Smooth muscle cell (in vitro differentiated cells): ENCODE measurements around the gene RAB6A. TPM values are rescaled to one million over a fixed set of nuclear protein-coding genes. Genes with fewer than 3 reads are reported as not detected.

Source experiments
- DNase-seq: peaks from one replicate; lab custom pipeline; 2025; ENCODE audit not compliant: unreplicated experiment; lab: John Stamatoyannopoulos, UW
- H2AFZ ChIP-seq: fragments of 200-600 bp; sonication (generic); 2 replicates; pipeline ENCODE4 v1.6.0; 2016; ENCODE audit warnings: antibody characterized with exemption, low read depth, mild to moderate bottlenecking
- H3F3A ChIP-seq: fragments of 200-600 bp; sonication (generic); 2 replicates; pipeline ENCODE4 v1.6.0; 2017; ENCODE audit warnings: antibody characterized with exemption, low read depth
- H3K27ac ChIP-seq: fragments of 200-600 bp; sonication (generic); 2 replicates; pipeline ENCODE4 v1.5.1; 2016; ENCODE audit warnings: low read depth, mild to moderate bottlenecking
- H3K27me3 ChIP-seq: fragments of 200-600 bp; sonication (generic); 2 replicates; pipeline ENCODE4 v1.6.1; 2016; ENCODE audit warnings: low read depth, mild to moderate bottlenecking
- H3K36me3 ChIP-seq: fragments of 200-600 bp; sonication (generic); 2 replicates; pipeline ENCODE4 v1.5.1; 2016; ENCODE audit warnings: low read depth
- H3K4me1 ChIP-seq: fragments of 200-600 bp; sonication (generic); 2 replicates; pipeline ENCODE4 v1.5.1; 2016; ENCODE audit warnings: low read depth
- H3K4me2 ChIP-seq: fragments of 200-600 bp; sonication (generic); 2 replicates; pipeline ENCODE4 v1.6.0; 2016; ENCODE audit warnings: mild to moderate bottlenecking
- H3K4me3 ChIP-seq: fragments of 200-600 bp; sonication (generic); 2 replicates; pipeline ENCODE4 v1.5.1; 2016; ENCODE audit warnings: mild to moderate bottlenecking
- H3K79me2 ChIP-seq: fragments of 200-600 bp; sonication (generic); 2 replicates; pipeline ENCODE4 v1.6.0; 2016; ENCODE audit warnings: low read depth, mild to moderate bottlenecking
- H3K9ac ChIP-seq: fragments of 200-600 bp; sonication (generic); 2 replicates; pipeline ENCODE4 v1.6.0; 2016; ENCODE audit warnings: low read depth
- H3K9me3 ChIP-seq: fragments of 200-600 bp; sonication (generic); replicated peaks from 2 replicates; pipeline ENCODE4 v1.5.1; 2016; ENCODE audit warnings: low read depth
- H4K20me1 ChIP-seq: fragments of 200-600 bp; sonication (generic); 2 replicates; pipeline ENCODE4 v1.6.0; 2016; ENCODE audit warnings: low read depth
- WGBS: methylation state at CpG from one replicate; pipeline ENCODE4 v1.1.7; 2016; ENCODE audit warnings: low lambda C conversion rate; 5-methylcytosine and 5-hydroxymethylcytosine counted together
- polyA plus RNA-seq: library from polyadenylated mRNA; unstranded; fragments of >200 nt; fragmentation: Nextera tagmentation; extraction: Ambion mirVana; gene quantifications from 2 replicates; pipeline ENCODE4 v1.2.1, GENCODE V29; 2016
- total RNA-seq: library from RNA; depleted of rRNA; stranded (reverse); fragments of >200 nt; gene quantifications from 2 replicates; pipeline ENCODE4 v1.2.3, GENCODE V29; 2014
- TF ChIP-seq, protein P1 (sequence below): fragments of 200-600 bp; sonication (generic); IDR thresholded peaks from 2 replicates; pipeline ENCODE4 v1.5.1; 2017; ENCODE audit warnings: borderline replicate concordance, mild to moderate bottlenecking, antibody characterized with exemption; ENCODE audit not compliant: insufficient read depth, poor library complexity, severe bottlenecking

The RAB6A gene
- total and polyA plus RNA-seq, 2 experiments from 2014 or later, result 102 to 148 TPM

DNA sequence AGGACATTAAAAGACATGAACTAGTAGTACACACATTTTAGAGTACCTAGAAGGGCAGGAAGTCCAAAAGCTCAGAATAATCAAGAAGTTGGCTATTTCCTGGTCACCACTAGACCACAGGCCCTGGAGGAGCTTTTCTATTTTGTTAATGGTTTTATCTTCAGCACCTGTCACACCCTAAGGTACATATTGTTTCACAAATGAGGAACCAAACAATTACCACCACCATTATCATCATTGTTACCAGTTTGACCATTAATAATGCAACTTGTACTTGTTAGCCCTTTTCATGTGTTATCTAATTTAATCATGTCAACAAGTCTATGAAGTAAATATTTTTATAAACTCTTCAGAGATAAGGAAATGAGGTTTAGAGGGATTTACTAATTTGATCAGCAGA is 31.7 kb upstream of the RAB6A start:
- Histone ChIP-seq H3K9ac (no peak overlapping the region), H3F3A (no peaks in the 10 kb centered on the region), H3K9me3 (no peaks in the 10 kb centered on the region), H3K36me3 (no peaks in the 10 kb centered on the region), H3K4me3 (no peak overlapping the region), H4K20me1 (no peaks in the 10 kb centered on the region), H3K27ac (no peak overlapping the region), H3K4me2 (no peak overlapping the region), H3K4me1 (peaks cover 7% of the 10 kb centered on the region), H3K27me3 (no peaks in the 10 kb centered on the region), H2AFZ (no peak overlapping the region), H3K79me2 (peaks cover 3% of the 10 kb centered on the region)
- no peak for DNase-seq
- TF ChIP-seq, protein P1, sequence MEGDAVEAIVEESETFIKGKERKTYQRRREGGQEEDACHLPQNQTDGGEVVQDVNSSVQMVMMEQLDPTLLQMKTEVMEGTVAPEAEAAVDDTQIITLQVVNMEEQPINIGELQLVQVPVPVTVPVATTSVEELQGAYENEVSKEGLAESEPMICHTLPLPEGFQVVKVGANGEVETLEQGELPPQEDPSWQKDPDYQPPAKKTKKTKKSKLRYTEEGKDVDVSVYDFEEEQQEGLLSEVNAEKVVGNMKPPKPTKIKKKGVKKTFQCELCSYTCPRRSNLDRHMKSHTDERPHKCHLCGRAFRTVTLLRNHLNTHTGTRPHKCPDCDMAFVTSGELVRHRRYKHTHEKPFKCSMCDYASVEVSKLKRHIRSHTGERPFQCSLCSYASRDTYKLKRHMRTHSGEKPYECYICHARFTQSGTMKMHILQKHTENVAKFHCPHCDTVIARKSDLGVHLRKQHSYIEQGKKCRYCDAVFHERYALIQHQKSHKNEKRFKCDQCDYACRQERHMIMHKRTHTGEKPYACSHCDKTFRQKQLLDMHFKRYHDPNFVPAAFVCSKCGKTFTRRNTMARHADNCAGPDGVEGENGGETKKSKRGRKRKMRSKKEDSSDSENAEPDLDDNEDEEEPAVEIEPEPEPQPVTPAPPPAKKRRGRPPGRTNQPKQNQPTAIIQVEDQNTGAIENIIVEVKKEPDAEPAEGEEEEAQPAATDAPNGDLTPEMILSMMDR, result no peak

DNA sequence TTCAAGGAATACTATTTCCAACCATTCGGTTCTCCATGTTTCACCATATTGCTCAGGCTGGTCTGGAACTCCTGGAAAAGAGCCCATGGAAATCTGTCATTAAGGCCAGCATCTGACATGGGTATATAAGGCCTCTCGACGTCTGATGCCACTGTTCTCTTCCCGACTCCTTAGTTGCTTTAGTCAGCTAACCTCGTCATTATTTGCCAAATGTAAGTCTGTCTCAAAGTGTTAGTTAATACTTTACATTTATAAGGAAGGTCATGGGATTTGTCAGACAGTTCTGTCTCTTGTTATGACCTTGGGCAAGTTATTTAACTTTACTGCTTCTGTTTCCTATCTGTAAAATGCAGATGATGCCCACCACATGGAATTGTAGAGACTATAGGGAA is 28.4 kb upstream of the RAB6A start:
- Histone ChIP-seq H3K4me1 (peaks cover 7% of the 10 kb centered on the region), H3K9me3 (no peaks in the 10 kb centered on the region), H3K27ac (no peak overlapping the region), H3F3A (no peaks in the 10 kb centered on the region), H4K20me1 (no peaks in the 10 kb centered on the region), H3K4me3 (no peak overlapping the region), H3K4me2 (no peak overlapping the region), H3K36me3 (no peaks in the 10 kb centered on the region), H3K79me2 (peaks cover 3% of the 10 kb centered on the region), H3K27me3 (no peaks in the 10 kb centered on the region), H3K9ac (no peak overlapping the region), H2AFZ (no peak overlapping the region)
- TF ChIP-seq, protein P1, result no peak
- 92% methylated on average over 5 of the region's 5 CpGs for WGBS
- no peak for DNase-seq

DNA sequence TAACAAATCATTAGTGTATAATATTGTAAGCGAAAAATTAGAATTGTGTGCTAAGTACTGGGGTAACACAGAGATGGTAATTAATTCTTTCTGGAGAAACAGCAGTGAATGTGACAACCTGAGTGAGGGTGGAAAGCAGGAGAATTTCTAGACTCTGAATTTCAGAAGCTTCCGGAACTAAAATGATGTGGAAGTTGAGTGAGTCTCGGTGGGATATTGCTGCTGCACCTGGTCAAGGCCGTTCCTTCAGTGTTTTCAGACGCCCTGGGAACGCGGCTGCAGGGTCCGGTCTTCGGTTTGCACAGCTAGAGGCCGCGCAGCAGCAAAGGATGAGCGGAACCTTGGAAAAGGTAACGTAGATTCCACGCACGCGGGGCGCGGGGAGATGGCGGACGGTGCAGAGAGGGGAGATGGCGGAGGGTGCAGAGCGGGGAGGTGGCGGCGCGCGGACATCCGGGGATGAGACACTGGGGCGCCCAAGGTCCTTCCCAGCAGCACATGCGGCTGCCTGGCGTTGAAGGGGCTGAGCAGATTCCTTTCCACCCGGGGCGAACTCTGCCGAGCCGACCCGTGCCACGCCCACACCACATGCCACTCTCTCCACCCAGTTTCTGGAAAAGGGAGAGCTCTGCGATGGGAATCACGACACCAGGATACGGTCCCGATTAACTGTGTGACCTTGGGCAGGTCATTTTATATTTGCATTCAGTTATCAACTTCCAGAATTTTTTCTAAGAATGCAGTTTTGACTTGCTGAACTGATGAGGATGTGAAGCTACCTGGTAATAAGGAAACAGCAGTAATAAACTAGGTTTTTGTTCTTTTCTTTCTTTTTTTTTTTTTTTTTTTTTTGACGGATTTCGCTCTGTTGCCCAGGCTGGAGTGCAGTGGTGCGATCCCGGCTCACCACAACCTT is 27.0 kb upstream of the RAB6A start, which contains the start of gene MRPL48:
Gene MRPL48, plus strand, starts transcription at position 232 of the 916 bp plus-strand sequence. Its CDS starts 98 bp downstream, at position 330.
- 9% methylated on average over 38 of the region's 44 CpGs for WGBS
- TF ChIP-seq, protein P1, result no peak

More for the DNA sequence above, 27.0 kb upstream of the RAB6A start, which contains the start of gene MRPL48:
- H3K4me2 ChIP-seq, result peak within 1 kb of the TSS; percentile 83
- H3K36me3 ChIP-seq, result no peaks in the 10 kb centered on the region
- H3K27me3 ChIP-seq, result no peaks in the 10 kb centered on the region
- peak; percentile 60 for DNase-seq
- H3K9ac ChIP-seq, result peak within 1 kb of the TSS; percentile 68
- H3K9me3 ChIP-seq, result no peaks in the 10 kb centered on the region
- peaks cover 7% of the 10 kb centered on the region for H3K4me1 ChIP-seq
- H3K79me2 ChIP-seq, result peaks cover 2% of the 10 kb centered on the region
- H3F3A ChIP-seq, result no peaks in the 10 kb centered on the region
- H2AFZ ChIP-seq, result peak within 1 kb of the TSS; percentile 99
- no peaks in the 10 kb centered on the region for H4K20me1 ChIP-seq
- peak within 1 kb of the TSS; percentile 87 for H3K4me3 ChIP-seq
- peak within 1 kb of the TSS; percentile 83 for H3K27ac ChIP-seq
